B cell (primary cell): ENCODE measurements around the gene HES2.

Source experiments
- EZH2 ChIP-seq: IDR thresholded peaks from 2 replicates; pipeline ENCODE4 v1.6.1; 2012; ENCODE audit warnings: borderline replicate concordance, low read depth, mild to moderate bottlenecking, moderate library complexity, low read length; ENCODE audit not compliant: insufficient read depth, poor library complexity, severe bottlenecking
- TF ChIP-seq, protein P1 (sequence below): fragments of 200-600 bp; IDR thresholded peaks from one replicate; pipeline ENCODE4 v1.8.0; 2022; ENCODE audit warnings: antibody characterized with exemption, mild to moderate bottlenecking

- TF ChIP-seq, protein P1, sequence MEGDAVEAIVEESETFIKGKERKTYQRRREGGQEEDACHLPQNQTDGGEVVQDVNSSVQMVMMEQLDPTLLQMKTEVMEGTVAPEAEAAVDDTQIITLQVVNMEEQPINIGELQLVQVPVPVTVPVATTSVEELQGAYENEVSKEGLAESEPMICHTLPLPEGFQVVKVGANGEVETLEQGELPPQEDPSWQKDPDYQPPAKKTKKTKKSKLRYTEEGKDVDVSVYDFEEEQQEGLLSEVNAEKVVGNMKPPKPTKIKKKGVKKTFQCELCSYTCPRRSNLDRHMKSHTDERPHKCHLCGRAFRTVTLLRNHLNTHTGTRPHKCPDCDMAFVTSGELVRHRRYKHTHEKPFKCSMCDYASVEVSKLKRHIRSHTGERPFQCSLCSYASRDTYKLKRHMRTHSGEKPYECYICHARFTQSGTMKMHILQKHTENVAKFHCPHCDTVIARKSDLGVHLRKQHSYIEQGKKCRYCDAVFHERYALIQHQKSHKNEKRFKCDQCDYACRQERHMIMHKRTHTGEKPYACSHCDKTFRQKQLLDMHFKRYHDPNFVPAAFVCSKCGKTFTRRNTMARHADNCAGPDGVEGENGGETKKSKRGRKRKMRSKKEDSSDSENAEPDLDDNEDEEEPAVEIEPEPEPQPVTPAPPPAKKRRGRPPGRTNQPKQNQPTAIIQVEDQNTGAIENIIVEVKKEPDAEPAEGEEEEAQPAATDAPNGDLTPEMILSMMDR: no peak
- TF ChIP-seq EZH2: no peak
Measured at GRCh38 chr1:6416295-6416656, 3.4 kb downstream of the HES2 start.
